GM21526 (cell line): ENCODE data around the gene CERKL.
A peak's percentile ranks its signal among the peaks of the same experiment; 100 is the strongest.
"Not testable (repeated sequence)": the region's sequence is repeated elsewhere in the genome, so short reads cannot be mapped to it uniquely, and the experiment has no call there.

Experiments used
- ATAC-seq: cut with Tn5 transposase; IDR thresholded peaks from one replicate; pipeline ENCODE4 v1.9.1; 2021; ENCODE audit warnings: moderate library complexity; ENCODE audit not compliant: unreplicated experiment, low FRiP score

CERKL gene

GRCh38 chr2:181656450-181657291, at the start of gene CERKL:
Gene CERKL (minus strand): TSS chr2:181657105. CDS start chr2:181657006, 99 bp downstream.
- peak; percentile 87 for ATAC-seq

GRCh38 chr2:181702519-181702918, 45.6 kb upstream of the CERKL start:
- not testable (repeated sequence) for ATAC-seq

GRCh38 chr2:181698223-181698622, 41.3 kb upstream of the CERKL start:
- ATAC-seq = no peak

- ATAC-seq = no peak
Measured at GRCh38 chr2:181697571-181697970, 40.7 kb upstream of the CERKL start.

- no peak for ATAC-seq
Measured at GRCh38 chr2:181697126-181697525, 40.2 kb upstream of the CERKL start.

GRCh38 chr2:181694271-181694670, 37.4 kb upstream of the CERKL start:
- no peak for ATAC-seq

GRCh38 chr2:181690860-181691259, 34.0 kb upstream of the CERKL start:
- no peak for ATAC-seq

- no peak for ATAC-seq
Measured at GRCh38 chr2:181686576-181687185, 29.8 kb upstream of the CERKL start.

- no peak for ATAC-seq
Measured at GRCh38 chr2:181685150-181685688, 28.3 kb upstream of the CERKL start.

GRCh38 chr2:181684454-181685149, 27.7 kb upstream of the CERKL start:
- ATAC-seq = no peak

- no peak for ATAC-seq
Measured at GRCh38 chr2:181683518-181684453, 26.9 kb upstream of the CERKL start.

- no peak for ATAC-seq
Measured at GRCh38 chr2:181682795-181683517, 26.1 kb upstream of the CERKL start.

- no peak for ATAC-seq
Measured at GRCh38 chr2:181682026-181682789, 25.3 kb upstream of the CERKL start.

- no peak for ATAC-seq
Measured at GRCh38 chr2:181680937-181681811, 24.3 kb upstream of the CERKL start.

- no peak for ATAC-seq
Measured at GRCh38 chr2:181680055-181680936, 23.4 kb upstream of the CERKL start, which contains the start of gene NEUROD1. Gene NEUROD1 (minus strand): TSS chr2:181680517. CDS start chr2:181678860, 1,657 bp downstream.

- ATAC-seq = no peak
Measured at GRCh38 chr2:181679544-181679979, 22.7 kb upstream of the CERKL start.
